NCI-H1105 (cell line): Measurements from ENCODE around the gene MCF2L.
"Not testable (repeated sequence)": the region's sequence is repeated elsewhere in the genome, so short reads cannot be mapped to it uniquely, and the experiment has no call there.

Experiments used
- DNase-seq: peaks from one replicate; lab custom pipeline; 2025; lab: John Stamatoyannopoulos, UW

The MCF2L gene

DNA sequence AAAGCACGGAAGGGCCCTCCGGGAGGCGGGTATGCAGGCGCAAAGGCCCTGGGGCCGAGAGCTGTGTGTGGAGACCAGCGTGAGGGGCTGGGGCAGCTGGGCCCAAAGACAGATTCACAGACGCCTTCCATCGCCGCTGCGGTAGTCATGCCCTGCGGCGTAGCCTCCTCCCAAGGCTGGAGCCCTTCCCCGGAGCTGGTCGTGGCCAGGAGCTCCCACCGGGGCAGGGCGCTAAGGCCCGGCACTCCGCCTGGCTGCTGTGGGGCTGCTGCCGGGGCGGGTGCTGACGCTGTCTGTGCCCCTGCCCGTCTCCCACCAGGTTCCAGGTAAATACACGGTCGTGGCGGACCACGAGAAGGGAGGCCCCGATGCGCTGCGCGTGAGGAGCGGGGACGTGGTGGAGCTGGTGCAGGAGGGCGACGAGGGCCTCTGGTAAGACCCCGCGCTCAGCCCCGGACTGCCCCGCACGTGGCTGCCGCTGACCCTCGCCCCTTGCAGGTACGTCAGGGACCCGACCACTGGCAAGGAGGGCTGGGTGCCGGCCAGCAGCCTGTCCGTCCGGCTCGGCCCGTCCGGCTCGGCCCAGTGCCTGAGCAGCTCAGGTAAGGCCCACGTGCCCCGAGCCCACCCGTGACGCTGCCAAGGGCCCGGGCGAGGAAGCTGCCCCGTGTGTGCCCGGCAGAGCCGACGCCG is 127.2 kb downstream of the MCF2L start:
- no peak for DNase-seq

DNA sequence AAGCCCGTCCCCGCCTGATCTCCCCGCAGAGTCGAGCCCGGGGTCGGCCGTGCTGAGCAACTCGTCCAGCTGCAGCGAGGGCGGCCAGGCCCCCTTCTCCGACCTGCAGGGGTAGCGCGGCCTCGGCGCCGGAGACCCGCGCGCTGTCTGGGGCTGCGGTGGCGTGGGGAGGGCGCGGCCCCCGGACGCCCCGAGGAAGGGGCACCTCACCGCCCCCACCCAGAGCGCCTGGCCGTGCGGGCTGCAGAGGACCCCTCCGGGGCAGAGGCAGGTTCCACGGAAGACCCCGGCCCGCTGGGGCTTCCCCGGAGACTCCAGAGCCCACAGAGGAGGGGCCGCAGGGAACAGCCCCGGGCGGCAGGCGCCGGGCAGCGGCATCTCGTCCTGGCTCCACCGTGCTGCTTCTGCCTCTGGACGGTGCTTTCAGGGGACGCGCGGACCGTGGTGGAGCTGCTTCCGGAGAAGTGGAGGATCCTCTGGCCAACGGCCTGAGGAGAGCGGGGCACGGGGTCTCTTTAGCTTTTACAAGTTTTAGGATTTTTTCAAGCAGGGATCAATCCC is 127.8 kb downstream of the MCF2L start:
- no peak for DNase-seq

DNA sequence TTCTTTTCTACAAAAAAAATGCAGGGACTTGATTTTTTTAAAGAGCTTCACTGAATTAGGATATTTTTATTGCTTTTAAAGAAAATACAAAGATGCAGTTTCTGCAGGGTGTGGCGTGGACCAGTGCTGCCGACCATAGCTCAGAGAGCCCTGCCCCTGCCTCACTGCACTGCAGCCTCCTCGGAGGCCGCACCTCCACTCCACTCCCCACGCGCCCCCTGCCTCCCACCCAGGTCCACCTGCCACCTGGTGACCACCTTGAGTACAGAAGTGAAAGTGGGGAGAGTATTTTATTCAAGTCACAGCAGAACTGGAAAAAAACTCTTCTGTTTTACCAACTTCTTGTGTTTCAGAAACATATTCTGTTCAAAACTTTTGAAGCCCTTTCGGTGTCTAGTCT is 128.6 kb downstream of the MCF2L start:
- DNase-seq = no peak

DNA sequence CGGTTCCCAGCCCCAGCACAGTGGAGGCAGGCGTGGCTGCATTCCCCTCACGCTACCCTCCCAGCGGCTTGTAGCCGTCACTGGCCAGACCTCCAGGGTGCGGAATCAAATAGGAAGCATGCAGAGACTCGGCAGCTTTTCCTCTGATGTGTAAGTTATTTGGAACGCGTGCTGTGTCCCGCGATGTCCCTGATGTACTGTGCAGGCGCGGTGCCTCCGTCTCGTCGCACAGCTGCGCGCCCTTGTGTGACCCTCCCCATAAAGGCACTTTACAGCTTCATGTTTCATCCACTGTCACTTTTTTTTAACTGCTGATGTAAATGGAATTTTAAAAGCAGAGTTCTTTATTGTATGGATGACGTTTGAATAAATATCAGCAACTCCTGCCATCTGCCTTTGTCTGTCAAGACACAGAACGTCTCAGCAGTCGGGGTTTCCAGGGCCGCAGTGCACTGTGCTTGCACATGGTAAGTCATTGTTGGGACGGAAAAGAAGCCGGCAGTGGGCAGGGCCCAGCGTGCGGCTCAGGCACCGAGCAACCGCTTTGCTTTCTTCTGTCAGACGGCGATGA is 129.2 kb downstream of the MCF2L start:
- no peak for DNase-seq

DNA sequence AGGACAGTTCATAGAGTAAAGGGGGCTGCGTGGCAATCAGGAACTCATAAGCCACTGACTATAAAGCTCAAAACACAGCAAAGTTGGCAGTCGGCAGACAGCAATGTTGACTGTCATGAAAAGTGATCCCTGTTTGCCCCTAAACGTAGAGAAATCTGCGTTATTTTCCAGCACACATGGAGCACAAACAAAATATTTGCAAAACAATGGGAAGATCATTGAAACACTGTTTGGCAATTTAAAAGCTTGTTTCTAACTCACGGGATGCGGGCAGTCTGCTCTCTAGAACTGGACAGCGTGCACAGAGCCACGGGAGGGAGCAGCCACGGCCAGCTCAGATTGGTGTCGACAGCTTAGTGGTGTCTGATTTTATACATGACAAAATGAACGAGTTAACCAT is 130.1 kb downstream of the MCF2L start:
- no peak for DNase-seq

DNA sequence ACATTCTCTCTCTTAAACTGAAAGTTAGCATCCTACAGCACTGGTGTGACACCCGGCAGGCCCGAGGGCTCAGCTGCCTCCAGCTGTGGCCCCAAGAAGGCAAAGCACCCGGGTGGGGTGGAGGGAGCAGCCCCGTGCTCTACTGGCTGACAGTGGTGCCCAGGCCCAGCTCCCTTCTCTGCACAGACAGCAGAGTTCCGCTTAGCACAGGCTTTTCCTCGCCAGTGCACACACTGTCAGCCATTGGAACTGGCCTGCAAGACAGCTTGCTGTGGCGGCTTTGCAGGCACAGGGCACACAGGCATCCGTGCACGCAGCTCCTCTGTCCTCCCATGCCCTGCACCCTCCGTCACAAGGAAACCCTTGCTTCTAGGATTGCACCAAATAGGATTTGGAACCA is 133.3 kb downstream of the MCF2L start:
- DNase-seq = not testable (repeated sequence)

DNA sequence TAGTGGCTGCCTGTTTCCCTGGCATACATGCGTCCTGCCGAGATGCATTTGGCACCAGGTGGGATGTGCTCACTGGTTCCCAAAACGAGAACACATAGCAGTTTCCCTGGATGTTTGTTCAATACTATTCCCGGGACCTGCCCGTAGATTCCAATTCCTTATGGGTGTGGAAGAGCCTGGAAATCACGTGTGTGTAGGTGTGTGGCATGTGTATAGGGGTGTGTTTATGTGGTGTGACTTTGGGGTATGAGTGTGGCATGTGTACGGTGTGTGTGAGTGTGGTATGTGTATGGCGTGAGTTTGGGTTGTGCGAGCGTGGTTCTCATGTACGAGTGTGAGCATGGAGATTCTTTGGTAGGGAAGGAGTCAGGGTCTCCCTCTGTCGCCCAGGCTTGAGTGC is 133.7 kb downstream of the MCF2L start:
- no peak for DNase-seq

DNA sequence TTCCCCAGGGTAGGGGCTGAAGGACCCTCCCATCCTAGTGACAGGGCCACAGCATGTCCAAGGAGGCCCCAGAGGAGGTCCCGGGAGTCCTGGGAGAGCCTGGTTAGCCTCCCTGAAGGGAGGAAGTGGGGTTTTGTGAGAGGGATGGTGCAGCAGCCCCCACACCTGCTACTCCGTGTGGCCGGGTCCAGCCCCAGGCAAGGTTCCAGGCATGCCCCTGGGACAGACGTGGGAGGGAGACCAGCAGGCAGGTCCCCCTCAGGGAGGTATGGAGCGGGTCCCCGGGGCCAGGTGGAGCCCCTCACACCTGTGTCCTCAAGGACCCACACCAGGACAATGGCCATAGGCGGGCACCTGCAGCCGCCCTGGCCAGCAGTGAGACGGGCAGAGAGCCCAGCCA is 134.6 kb downstream of the MCF2L start:
- DNase-seq = no peak

DNA sequence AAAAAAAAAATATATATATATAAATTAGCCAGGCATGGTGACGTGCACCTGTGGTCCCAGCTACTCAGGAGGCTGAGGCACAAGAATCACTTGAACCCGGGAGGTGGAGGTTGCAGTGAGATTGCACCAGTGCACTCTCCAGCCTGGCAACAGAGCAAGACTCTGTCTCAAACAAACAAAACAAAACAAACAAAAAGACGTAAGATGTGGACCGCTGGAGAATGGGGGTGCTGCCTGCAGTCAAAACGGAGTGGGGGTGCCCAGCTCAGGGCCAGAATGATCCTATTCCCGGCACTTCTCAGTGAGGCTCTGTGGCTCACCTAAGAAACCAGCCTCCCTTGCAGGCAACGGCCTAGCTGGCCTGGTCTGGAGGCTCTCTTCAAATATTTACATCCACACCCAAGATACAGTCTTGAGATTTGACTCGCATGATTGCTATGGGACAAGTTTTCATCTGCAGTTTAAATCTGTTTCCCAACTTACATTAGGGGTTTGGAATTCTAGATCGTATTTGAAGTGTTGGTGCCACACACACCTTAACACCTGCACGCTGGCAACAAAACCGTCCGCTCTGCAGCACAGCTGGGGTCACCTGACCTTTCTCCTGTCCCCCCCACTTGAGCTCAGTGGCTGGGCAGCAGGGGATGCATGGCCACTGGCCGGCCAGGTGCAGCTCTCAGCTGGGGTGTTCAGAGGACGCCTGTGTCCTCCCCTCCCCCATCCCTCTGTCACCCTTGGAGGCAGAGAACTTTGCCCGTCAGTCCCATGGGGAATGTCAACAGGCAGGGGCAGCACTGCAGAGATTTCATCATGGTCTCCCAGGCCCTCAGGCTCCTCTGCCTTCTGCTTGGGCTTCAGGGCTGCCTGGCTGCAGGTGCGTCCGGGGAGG is 136.3 kb downstream of the MCF2L start, which contains the start of gene F7:
TSS of gene F7 (plus strand) at position 760 of the 889 bp plus-strand sequence. CDS start at position 811, 51 bp downstream.
- no peak for DNase-seq

DNA sequence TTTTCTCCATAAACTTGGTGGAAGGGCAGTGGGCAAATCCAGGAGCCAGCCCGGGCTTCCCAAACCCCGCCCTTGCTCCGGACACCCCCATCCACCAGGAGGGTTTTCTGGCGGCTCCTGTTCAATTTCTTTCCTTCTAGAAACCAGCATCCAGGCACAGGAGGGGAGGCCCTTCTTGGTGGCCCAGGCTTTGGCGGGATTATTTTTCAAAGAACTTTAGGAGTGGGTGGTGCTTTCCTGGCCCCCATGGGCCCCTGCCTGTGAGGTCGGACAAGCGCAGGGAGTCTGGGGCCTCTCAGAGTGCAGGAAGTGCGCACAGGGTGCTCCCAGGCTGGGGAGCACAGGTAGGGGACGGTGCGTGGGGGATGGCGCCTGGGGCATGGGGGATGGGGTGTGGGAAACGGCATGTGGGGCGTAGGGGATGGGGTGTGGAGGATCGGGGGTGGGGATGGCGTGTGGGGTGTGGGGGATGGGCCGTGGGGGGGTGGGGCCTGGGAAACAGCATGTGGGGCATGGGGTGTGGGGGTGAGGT is 137.0 kb downstream of the MCF2L start:
- no peak for DNase-seq

DNA sequence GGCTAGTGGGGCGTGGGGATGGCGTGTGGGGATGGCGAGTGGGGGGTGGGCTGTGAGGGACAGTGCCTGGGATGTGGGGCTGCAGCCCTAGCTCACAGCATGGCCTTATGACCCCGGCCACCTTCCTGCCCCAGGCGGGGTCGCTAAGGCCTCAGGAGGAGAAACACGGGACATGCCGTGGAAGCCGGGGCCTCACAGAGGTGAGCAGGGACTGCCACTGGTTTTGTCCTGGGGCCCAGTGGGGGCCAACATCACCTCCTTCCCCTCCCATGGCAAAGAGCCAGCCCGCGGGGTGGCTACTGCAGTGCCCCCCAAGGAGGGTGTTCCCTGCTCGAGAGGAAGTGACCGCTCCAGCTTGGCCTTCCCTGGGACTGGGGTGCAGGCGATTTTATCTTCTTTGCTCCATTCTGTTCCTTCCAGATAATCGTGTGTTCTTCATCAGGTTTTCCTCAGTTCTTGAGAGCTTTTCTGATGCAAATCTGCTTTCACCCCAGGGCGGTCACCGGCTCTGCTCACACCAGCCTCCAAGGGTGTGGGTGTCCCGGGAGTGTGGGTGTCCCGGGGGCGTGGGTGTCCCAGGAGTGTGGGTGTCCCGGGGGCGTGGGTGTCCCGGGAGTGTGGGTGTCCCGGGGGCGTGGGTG is 137.8 kb downstream of the MCF2L start:
- no peak for DNase-seq

DNA sequence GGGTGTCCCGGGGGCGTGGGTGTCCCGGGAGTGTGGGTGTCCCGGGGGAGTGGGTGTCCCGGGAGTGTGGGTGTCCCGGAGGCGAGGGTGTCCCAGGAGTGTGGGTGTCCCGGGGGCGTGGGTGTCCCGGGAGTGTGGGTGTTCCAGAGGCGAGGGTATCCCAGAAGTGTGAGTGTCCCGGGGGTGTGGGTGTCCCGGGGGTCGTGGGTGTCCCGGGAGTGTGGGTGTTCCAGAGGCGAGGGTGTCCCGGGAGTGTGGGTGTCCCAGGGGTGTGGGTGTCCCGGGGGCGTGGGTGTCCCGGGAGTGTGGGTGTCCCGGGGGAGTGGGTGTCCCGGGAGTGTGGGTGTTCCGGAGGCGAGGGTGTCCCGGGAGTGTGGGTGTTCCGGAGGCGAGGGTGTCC is 139.5 kb downstream of the MCF2L start:
- DNase-seq = not testable (repeated sequence)

DNA sequence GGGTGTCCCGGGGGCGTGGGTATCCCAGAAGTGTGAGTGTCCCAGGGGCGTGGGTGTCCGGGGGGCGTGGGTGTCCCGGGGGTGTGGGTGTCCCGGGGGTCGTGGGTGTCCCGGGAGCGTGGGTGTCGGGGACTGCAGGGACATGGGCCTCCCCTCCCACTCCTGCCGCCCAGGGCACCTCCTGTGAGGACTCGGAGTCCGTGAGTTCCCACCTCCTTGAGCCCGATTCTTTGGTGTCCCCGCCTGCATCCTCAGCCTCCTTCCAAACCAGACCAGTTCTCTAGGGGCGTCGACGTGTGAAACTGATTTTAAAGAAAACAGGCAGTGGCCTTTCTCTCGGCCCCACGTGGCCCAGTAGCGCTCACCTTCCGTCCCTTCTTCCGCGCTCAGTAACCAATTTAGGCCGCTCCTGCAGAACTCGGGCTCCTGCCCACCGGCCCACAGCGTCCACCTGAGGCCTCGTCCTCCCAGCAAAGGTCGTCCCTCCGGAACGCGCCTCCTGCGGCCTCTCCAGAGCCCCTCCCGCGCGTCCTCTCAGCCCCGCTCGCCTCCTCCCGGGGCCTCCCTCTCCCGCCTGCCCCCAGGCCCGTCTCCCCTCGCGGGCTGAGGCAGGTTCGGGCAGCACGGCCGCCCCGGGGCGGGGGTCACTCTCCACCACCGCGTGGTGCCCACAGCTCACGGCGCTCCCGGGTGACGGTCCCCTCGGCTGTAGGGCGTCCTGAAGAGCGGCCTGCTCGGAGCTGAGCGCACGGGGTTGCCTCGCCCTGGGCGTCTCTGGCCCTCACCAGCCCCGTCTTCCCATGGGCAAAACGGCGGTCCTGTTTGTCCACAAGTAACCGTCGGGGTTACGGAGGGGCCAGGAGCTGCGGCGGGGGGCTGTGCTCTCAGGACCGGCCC is 140.4 kb downstream of the MCF2L start:
- no peak for DNase-seq

DNA sequence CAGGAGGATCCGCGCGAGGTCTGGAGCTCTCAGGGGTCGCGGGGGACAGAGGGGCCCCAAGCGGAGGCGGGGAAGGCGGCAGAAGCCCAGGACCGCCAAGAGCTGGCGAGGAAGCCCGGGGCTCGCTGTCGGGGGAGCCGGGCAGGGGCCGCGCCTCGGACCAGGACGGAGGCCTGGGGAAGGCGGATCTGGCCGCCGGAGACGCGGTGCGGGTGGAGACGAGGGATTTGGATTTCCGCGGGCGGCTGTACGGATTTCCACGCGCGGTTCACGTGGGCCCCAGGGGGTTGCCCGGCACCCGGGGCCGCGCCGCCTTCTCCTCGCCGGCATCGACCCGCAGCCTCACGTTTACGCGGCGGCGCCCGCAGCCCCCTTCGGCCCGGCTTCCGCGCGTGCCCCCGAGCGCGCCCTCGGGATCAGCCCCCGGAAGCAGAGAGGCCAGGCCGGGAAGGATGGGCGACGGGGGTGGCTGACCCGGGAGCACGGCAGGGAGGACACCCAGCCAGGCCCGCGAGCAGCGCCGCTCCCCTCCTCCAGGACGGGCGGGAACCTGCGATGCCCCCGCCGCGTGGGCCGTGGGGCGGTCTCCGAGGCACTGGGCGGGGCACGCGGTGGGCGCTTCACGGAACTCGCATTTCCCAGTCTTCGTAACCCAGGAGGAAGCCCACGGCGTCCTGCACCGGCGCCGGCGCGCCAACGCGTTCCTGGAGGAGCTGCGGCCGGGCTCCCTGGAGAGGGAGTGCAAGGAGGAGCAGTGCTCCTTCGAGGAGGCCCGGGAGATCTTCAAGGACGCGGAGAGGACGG is 141.2 kb downstream of the MCF2L start:
- no peak for DNase-seq

DNA sequence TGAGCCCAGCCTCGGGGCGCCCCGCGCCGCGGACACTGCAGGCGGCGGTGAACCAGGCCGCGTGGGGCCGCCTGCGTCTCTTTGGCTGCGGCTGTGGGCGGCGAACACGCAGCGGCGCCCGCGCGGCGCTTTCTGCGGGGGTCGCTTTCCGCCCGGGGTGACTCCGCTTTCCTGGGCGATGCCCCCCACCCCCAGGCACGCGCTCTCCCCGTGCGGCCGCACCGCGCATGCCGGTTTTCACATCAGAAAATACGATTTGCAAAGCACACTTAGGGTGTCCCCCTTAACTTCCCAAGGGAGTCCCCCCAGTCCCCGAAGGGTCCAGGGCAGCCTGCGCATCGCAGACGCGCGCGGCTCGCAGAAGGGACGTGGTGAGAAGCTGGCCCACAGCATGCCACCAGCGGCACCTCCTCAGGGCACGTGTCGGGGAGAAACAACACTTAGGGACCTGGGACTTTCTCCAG is 141.9 kb downstream of the MCF2L start:
- DNase-seq = no peak

DNA sequence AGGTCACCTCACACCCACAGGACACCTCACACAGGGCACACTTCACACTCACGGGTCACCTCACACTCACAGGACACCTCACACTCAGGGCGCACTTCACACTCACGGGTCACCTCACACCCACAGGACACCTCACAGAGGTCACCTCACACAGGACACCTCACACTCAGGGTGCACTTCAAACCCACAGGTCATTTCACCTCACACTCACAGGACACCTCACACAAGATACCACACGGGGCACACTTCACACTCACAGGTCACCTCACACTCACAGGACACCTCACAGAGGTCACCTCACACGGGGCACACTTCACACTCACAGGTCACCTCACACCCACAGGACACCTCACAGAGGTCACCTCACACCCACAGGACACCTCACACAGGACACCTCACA is 142.8 kb downstream of the MCF2L start:
- not testable (repeated sequence) for DNase-seq

DNA sequence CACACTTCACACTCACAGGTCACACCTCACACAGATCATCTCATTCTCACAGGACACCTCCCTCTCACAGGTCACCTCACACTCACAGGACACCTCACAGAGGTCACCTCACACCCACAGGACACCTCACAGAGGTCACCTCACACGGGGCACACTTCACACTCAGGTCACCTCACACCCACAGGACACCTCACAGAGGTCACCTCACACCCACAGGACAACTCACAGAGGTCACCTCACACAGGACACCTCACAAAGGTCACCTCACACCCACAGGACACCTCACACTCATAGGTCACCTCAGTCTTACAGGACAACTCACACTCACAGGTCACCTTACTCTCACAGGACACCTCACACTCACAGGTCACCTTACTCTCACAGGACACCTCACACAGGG is 143.5 kb downstream of the MCF2L start:
- not testable (repeated sequence) for DNase-seq

DNA sequence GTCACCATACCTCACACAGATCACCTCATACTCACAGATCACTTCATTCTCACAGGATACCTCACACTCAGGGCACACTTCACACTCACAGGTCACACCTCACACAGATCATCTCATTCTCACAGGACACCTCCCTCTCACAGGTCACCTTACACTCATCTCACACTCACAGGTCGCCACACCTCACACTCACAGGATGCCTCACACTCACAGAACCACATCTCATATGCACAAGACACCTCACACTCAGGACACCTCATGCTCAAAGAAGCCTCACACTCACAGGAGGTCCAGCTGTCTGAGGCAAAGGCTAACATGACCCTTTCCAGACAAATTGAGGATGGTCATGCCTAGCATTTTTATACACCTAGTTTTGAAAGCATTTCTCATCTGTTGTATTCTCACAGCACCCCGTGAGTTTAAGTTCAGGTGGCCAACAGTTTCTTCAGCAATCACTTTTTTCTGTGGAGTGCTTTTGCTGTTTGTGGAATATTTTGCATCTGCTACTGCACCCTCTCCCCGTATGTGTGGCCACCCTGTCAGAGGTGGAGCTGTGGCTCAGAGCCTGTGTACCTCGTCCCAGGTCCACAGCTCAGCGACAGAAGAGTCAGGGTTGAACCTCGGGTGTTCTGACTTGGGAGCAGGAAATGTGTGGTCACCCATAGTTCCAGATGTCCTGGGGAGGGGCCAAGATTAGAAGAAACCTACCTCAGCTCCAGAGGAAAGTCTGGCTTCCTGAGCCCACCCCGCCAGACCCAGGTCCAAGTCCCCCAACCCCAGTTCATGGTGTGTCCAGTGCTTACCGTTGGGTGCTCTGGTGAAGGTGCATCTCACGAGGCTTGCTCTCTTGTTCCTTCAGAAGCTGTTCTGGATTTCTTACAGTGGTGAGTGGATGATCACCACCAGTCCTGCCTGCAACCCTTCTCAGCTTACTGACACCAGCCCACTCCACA is 144.2 kb downstream of the MCF2L start:
- no peak for DNase-seq

DNA sequence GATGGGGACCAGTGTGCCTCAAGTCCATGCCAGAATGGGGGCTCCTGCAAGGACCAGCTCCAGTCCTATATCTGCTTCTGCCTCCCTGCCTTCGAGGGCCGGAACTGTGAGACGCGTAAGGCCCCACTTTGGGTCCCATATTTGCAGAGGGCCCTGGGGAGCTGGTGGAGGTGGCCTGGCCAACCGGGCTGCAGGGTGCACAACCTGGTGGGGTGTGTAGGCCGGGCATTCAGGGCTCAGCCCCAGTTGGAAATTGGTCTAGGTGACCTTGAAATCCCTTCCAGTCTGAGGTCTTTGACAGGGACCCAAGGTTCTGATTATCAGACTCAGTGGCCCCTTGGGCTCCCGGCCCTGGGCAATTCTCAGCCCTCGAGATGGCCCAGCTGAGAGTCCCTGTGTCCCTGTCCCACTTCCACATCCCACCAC is 144.8 kb downstream of the MCF2L start:
- no peak for DNase-seq
